GM10847 (cell line): Measurements from ENCODE around the gene GBF1.

Experiments used
- POLR2A ChIP-seq: IDR thresholded peaks from 2 replicates; pipeline ENCODE4 v1.6.1; 2011; ENCODE audit not compliant: insufficient read length; ENCODE audit errors: extremely low read depth

Gene GBF1

GRCh38 chr10:102243309-102243708 lies 2.0 kb upstream of the GBF1 start:
- no peak for TF ChIP-seq POLR2A

DNA sequence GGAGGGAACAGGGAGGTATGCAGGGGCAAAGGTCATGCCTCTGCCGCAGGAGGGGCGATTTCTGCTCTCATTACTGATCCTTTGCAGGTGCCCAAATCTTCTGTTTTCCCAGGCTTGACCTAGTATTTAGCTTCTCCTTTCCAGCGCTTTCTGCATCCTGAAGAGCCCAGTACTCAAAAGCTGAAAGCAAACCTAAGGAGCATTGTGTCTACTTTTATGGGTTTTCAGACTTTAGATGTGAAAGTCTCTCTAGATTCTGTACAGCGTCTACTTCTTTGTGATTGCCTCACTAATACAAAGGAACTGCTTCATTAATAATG lies 560 bp downstream of the GBF1 start:
- TF ChIP-seq POLR2A: no peak

DNA sequence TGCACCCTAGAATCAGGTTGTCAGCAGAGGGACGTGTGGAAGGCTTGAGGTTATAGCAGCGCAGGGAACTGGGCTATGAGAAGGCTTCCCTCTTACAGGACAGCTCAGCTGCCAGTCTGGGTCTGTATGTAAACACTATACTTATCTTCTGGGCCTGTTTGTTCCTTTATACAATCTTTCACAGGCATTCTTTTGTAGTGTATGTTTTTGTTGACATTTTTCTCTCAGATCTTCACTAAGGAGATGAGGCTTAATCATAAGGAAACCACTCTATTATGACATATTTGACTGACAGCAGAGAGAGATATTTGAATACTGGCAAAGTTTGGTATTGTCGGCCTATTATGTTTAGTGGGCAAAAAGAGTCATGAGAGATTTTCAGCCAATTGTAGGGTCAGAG lies 929 bp downstream of the GBF1 start:
- TF ChIP-seq POLR2A: no peak

DNA sequence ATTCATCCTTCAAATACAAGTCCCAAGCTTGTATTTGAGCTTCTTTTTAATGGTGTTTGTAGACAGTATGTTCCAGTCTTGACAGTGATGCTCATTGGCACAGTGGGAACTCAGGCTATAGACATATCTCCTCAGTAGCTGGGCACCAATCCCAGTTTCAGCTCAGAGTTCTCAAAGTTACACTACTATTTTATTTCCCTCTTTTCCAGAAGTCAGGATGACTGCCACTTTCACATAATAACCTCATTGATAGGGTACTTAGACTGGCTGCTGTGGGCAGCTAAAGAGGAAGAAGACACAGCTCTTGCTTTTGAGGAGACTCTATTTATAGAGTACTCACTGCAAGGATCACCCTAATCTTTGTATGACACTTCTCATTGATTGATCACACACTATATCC lies 2.4 kb downstream of the GBF1 start:
- TF ChIP-seq POLR2A: no peak

- TF ChIP-seq POLR2A: no peak
These were observed 9.1 kb downstream of the GBF1 start for GRCh38 chr10:102254426-102254825.

DNA sequence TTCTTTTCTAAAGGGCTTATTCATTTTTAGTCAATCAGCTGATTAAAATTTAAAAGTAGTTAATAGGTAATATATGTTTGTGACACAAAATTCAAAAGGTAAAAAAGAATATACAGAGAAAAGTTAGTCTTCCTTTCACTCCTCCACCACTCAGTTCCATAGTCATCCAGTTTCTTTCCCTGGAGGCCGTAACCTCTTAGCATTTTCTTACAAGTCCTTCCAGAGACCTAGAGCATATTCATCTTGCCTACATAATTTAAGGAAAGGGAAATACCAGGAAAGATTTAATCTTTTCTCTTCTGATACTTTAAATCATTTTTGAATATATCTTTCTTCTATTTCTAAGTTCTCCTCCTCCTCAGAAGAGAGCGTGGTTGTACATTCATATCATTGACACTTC lies 10.1 kb downstream of the GBF1 start:
- no peak for TF ChIP-seq POLR2A

DNA sequence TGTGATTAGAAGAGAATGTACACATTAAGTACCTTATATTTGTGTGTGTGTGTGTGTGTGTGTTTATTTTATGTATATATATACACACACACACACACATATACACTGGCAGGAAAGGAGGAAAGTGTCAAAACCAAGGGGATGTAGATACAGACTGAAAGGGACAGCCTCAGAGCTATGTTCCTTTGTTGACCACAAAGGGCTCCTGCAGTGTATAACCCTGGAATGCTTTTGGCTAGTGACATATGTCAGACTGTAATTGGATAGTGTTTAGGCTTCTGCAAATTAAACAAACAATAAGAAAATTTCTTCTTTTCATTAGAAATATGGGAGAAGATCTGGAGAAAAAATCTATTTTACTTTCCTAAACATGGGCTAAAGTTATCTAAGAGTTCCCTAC lies 15.9 kb downstream of the GBF1 start:
- TF ChIP-seq POLR2A: no peak

DNA sequence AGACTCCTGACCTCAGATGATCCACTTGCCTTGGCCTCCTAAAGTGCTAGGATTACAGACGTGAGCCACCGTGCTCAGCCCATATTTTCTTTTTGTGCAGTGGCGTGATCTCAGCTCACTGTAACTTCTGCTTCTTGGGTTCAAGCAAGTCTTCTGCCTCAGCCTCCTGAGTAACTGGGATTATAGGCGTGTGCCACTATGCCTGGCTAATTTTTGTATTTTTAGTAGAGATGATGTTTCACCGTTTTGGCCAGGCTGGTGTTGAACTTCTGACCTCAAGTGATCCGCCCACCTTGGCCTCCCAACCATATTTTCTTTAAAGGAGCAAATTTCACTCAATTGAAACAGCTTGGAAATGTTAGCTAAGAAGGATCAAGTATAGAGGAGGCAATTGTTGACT lies 16.5 kb downstream of the GBF1 start:
- no peak for TF ChIP-seq POLR2A

DNA sequence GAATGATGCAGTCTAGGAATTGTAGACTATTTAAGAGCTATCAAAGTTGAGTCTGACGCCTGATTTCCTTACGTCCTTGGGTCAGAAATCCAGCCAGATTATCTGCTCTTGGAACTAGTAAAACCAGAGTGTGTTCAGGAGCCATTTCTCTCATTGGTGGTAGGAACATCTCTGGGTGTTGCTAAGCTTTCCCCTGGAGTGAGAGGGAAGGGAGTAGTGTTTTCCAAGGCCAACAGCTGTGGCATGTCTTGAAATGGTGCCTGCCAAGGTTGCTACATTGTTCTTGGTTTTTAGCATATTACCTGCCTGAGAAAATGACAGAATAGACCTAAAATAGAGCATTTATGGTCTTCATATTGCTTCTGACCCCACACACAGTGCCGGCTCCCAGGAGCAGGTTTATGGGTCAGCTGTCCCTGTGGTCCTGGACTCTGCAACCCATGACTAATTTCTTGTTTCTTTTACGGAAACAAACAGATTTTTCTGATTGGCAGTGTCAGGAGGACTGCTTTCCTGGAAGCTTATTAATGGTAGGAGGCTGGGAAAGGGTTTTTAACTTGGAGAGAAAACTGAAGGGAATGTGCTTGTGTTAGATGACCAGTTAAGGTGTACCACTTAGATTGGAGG lies 17.5 kb downstream of the GBF1 start:
- no peak for TF ChIP-seq POLR2A

DNA sequence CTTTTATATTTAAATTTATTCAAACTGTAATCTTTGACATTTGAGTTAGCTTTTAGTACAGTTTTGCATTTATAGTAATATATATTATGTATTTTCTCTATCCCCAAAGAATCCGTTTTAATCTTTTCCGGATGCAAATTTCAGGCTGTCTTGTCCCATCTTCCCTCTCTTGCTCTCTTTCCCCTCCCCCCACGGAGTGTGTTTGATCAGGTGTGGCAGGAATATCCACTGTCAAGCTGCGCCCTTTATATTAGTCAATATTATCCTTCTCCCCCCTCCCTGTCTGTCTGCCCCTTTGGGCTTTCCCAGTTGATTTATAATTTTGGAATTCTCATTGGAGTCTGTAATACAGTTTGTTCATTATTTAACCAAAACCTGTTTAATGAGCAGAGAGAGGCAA lies 19.0 kb downstream of the GBF1 start:
- no peak for TF ChIP-seq POLR2A

DNA sequence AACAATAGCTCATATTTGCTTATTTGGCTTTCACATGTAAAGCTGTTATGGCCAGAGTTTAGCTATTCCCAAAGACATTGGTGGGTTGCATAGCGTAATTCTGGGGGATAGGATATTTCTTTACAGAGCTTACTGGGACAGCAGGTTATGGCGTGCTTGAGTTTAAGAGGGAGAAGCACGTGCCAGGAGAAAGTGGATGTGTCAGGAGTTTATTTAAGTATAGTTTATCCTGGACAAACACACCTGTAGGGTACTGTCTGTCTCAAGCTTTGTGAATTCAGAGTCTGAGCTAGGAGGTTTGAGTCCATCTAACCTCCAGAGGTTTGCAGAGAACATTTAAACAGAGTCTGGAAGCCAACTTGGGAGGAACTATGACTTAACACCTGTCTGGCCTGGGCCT lies 21.3 kb downstream of the GBF1 start:
- TF ChIP-seq POLR2A: no peak

- TF ChIP-seq POLR2A: no peak
These were observed 22.4 kb downstream of the GBF1 start for GRCh38 chr10:102267748-102268147.

GRCh38 chr10:102268375-102268888 lies 23.1 kb downstream of the GBF1 start:
- no peak for TF ChIP-seq POLR2A

GRCh38 chr10:102269017-102269416 lies 23.7 kb downstream of the GBF1 start:
- no peak for TF ChIP-seq POLR2A

DNA sequence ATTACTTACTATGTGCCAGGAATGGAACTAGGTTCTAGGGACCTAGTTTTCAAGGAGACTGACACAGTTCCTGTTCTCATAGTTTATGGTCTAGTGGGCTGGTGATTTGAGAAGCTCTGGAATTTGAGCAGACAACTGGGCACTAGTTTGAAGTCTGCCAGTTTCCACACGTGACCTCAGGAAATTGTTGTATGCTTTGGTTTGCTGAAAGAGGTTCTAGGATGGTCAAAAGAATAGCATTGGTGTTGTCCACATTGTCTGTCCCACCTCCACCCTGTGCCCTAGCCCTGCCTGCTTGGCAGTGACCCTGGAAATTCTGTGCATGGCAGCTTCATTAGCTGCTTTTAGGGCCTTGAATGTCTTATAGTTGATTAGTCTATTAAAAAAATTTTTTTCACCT lies 28.7 kb downstream of the GBF1 start:
- TF ChIP-seq POLR2A: no peak

GRCh38 chr10:102275343-102275742 lies 30.0 kb downstream of the GBF1 start:
- no peak for TF ChIP-seq POLR2A

GRCh38 chr10:102279104-102279503 lies 33.8 kb downstream of the GBF1 start:
- TF ChIP-seq POLR2A: no peak
